ENCODE data around the gene KRT77.
A peak's percentile ranks its signal among the peaks of the same experiment; 100 is the strongest.

KRT77 gene

DNA sequence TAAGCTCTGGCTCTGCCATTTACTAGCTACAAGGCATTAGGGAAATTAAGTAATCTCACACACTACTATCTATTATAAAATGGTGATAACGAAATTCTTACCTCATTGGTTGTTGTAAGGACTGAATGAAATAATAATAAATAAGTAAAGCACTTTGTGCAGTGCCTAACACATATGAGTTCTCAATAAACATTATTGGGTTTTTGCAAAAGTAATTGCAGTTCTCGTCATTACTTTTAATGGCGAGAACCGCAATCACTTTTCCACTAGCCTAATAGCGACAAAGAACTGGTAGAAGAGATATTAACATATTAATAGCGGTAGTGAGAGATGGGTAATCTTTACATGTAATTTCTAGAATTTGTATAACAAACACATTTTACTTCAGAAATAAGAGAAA lies 9.2 kb downstream of the KRT77 start:
- TF ChIP-seq, protein P1, sequence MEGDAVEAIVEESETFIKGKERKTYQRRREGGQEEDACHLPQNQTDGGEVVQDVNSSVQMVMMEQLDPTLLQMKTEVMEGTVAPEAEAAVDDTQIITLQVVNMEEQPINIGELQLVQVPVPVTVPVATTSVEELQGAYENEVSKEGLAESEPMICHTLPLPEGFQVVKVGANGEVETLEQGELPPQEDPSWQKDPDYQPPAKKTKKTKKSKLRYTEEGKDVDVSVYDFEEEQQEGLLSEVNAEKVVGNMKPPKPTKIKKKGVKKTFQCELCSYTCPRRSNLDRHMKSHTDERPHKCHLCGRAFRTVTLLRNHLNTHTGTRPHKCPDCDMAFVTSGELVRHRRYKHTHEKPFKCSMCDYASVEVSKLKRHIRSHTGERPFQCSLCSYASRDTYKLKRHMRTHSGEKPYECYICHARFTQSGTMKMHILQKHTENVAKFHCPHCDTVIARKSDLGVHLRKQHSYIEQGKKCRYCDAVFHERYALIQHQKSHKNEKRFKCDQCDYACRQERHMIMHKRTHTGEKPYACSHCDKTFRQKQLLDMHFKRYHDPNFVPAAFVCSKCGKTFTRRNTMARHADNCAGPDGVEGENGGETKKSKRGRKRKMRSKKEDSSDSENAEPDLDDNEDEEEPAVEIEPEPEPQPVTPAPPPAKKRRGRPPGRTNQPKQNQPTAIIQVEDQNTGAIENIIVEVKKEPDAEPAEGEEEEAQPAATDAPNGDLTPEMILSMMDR (IDR thresholded peaks at IDR 0.05; ENCODE audit: low read depth, low read length): no peak
- H3K9me3 ChIP-seq: no peaks in the 10 kb centered on the region
- H3K27me3 ChIP-seq: peaks cover 23% of the 10 kb centered on the region
- no peaks in the 10 kb centered on the region for H3K36me3 ChIP-seq
- no peak overlapping the region for H3K4me3 ChIP-seq (ENCODE audit: low read depth, low read length)
- no peaks in the 10 kb centered on the region for H3K4me1 ChIP-seq
- DNase-seq: no peak

DNA sequence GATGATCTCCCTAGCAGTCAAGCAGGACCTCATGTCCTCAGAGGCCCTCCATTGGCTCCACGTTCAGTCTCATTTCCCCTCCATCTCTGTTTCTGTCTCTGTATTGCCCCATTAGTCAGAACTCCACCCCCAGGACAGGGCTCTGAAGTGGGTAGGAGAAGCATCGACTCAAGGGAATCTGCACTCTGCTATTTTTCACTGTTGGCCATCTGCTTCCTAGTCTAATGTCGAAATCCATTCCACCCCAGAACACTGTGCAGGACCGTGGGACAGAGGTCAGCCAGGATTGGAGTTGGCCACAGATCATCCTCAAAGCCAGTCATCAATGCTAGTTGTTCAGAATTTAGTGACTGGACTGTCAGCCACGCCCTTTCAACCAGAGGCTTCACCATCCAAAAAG lies 10.1 kb downstream of the KRT77 start:
- Histone ChIP-seq H3K4me3 (ENCODE audit: low read depth, low read length) (no peak overlapping the region), H3K4me1 (no peaks in the 10 kb centered on the region), H3K9me3 (no peaks in the 10 kb centered on the region), H3K36me3 (no peaks in the 10 kb centered on the region), H3K27me3 (peaks cover 23% of the 10 kb centered on the region)
- TF ChIP-seq, protein P1 (IDR thresholded peaks at IDR 0.05; ENCODE audit: low read depth, low read length): no peak
- DNase-seq: no peak

DNA sequence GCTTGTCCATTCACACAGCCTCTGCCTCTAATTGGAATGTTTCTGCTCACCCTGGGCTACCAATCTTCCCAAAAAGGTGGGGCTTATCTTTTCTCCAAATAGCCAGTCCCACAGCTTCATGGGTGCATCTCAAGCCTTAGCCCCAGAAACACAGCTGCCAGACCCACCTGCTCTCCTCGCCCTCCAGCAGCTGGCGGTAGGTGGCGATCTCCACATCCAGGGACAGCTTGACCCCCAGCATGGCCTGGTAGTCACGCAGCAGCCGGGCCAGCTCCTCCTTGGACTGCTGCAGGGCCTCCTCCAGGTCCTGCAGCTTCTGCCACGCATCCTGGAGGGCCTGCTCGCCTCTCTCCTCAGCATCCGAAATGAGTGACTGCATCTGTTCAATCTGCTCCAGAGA lies 11.1 kb downstream of the KRT77 start:
- H3K4me1 ChIP-seq: no peaks in the 10 kb centered on the region
- no peak overlapping the region for H3K4me3 ChIP-seq (ENCODE audit: low read depth, low read length)
- no peaks in the 10 kb centered on the region for H3K36me3 ChIP-seq
- peaks cover 31% of the 10 kb centered on the region for H3K27me3 ChIP-seq
- no peaks in the 10 kb centered on the region for H3K9me3 ChIP-seq
- TF ChIP-seq, protein P1 (IDR thresholded peaks at IDR 0.05; ENCODE audit: low read depth, low read length): peak; percentile 35
- no peak for DNase-seq

DNA sequence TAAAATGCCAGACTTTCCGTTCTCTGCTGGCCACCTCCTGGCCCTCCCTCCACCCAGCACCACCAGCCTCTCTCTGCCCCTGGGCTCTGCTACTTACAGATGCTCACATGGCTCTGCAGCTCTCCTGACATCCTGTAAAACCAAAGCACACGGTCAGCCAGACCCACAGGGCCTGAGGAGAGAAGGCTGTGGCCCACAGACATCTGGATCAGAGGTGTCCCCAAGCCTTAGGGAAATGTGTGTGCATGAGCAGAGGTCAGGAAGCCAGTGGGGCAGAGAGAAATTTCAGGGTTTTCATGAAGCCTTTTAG lies 11.5 kb downstream of the KRT77 start:
- Histone ChIP-seq H3K36me3 (no peaks in the 10 kb centered on the region), H3K27me3 (peaks cover 31% of the 10 kb centered on the region), H3K4me1 (no peaks in the 10 kb centered on the region), H3K9me3 (no peaks in the 10 kb centered on the region), H3K4me3 (ENCODE audit: low read depth, low read length) (no peak overlapping the region)
- TF ChIP-seq, protein P1 (IDR thresholded peaks at IDR 0.05; ENCODE audit: low read depth, low read length): no peak
- DNase-seq: no peak

DNA sequence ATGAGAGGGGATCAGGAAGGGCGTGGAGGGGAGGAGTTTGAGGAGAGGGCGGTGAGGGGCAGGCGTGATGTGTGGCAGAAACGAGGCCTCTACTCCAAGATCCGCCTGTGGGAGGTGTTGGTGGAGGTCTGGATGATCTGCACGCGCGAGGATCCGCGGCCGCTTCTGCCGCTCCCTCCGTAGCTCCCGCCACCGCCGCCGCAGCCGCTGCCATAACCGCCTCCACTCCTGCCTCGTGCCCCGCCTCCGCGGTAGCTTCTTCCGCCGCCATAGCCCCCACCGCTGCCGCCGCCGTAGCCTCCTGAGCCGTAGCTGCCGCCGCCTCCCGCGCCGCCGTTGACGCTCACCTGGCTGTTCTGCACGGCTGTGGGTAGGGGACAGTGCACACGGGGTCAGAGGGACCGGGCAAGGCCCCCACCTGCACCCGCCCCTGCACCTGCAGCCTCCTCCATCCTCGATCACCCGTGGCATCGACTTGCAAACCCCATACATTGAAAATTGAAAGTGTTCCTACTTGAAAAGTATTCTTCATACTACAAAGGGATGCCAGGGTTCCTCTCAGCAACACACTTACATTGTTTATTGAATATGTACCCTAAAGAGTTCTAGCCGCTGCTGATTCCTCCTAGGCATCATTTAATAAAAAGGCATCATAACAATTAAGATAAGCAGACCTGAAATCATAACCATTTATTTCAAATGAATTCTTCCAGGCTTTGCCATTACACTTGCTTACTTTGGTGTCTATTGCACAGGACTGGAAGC lies 12.1 kb downstream of the KRT77 start:
- H3K9me3 ChIP-seq: no peaks in the 10 kb centered on the region
- peak; percentile 35 for DNase-seq
- H3K27me3 ChIP-seq: peaks cover 35% of the 10 kb centered on the region
- H3K4me3 ChIP-seq (ENCODE audit: low read depth, low read length): peak overlapping the region; percentile 33
- H3K36me3 ChIP-seq: no peaks in the 10 kb centered on the region
- TF ChIP-seq, protein P1 (IDR thresholded peaks at IDR 0.05; ENCODE audit: low read depth, low read length): no peak
- no peaks in the 10 kb centered on the region for H3K4me1 ChIP-seq

DNA sequence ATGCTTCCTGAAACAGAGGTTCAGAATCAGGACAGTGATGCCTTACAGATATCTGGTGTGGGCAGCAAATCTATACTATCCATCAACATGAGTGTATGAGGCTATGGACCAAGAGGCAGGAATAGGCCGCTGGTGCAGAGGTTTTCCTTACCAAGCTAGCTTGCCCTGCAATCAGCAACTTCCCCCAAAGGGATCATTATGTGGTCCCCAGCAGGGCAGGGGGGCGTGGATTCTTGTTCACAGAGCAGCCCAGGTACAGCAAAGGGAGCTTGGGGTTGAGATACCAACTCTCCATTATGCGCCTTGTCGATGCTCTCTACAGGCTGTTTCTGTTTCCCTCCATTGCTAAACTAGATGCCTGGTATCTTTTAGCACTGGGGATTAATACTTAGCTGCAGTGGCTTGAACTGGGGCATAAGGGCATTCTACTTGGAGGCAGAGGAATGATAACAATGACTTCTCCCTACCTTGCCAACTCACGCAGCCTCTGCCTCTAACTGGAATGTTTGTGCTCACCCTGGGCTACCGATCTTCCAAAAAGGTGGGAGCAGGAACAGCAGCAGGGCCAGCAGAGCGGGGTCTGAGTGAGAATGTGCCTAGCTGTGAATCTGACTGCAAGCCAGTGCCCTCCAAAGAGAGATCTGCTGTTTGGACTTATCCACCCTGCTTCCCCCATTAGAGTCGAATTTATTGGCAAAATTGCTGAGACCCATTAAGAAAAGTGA lies 12.8 kb downstream of the KRT77 start:
- Histone ChIP-seq H3K4me1 (no peaks in the 10 kb centered on the region), H3K9me3 (no peaks in the 10 kb centered on the region), H3K36me3 (no peaks in the 10 kb centered on the region), H3K27me3 (peaks cover 43% of the 10 kb centered on the region), H3K4me3 (ENCODE audit: low read depth, low read length) (0 out of 2 replicates have a peak overlapping the region, but pooled peaks have one; percentile 16)
- TF ChIP-seq, protein P1 (IDR thresholded peaks at IDR 0.05; ENCODE audit: low read depth, low read length): no peak
- no peak for DNase-seq

Data from BE2C (cell line).